ENCODE measurements around the gene MAN2B2.

MAN2B2 gene

GRCh38 chr4:6526671-6527091 lies 48.3 kb upstream of the MAN2B2 start:
- Histone ChIP-seq H3K79me2 (ENCODE audit: low read length) (no peaks in the 10 kb centered on the region), H3K4me2 (ENCODE audit: low read depth, low read length) (no peak overlapping the region), H3K27me3 (replicated peaks; ENCODE audit: insufficient read depth, low read length) (peaks cover 93% of the 10 kb centered on the region), H3K4me1 (ENCODE audit: low read length) (no peaks in the 10 kb centered on the region), H2AFZ (ENCODE audit: low read length) (no peak overlapping the region), H3K9me3 (replicated peaks; ENCODE audit: insufficient read depth, low read length) (no peaks in the 10 kb centered on the region), H3K9me2 (replicated peaks; ENCODE audit: insufficient read depth, low read length) (no peaks in the 10 kb centered on the region), H3F3A (ENCODE audit: insufficient read depth, low read length) (no peaks in the 10 kb centered on the region), H3K4me3 (ENCODE audit: low read length) (no peak overlapping the region), H4K20me1 (ENCODE audit: insufficient read depth, low read length) (no peaks in the 10 kb centered on the region), H3K27ac (ENCODE audit: low read length) (no peak overlapping the region), H3K36me3 (replicated peaks; ENCODE audit: insufficient read depth, low read length) (no peaks in the 10 kb centered on the region), H3K9ac (ENCODE audit: low read length) (no peak overlapping the region)
- DNase-seq, result no peak
- TF ChIP-seq CTCF (IDR thresholded peaks at IDR 0.05; ENCODE audit: low read length), result no peak
- no peak for TF ChIP-seq EZH2 (optimal IDR thresholded peaks at IDR 0.05; ENCODE audit: low read depth, low read length)
- no peak for TF ChIP-seq EZH2phosphoT487 (IDR thresholded peaks at IDR 0.05; ENCODE audit: low read length)

GRCh38 chr4:6527259-6527658 lies 47.7 kb upstream of the MAN2B2 start:
- H4K20me1 ChIP-seq (ENCODE audit: insufficient read depth, low read length), result no peaks in the 10 kb centered on the region
- H3F3A ChIP-seq (ENCODE audit: insufficient read depth, low read length), result no peaks in the 10 kb centered on the region
- H3K9me3 ChIP-seq (replicated peaks; ENCODE audit: insufficient read depth, low read length), result no peaks in the 10 kb centered on the region
- no peak for TF ChIP-seq CTCF (IDR thresholded peaks at IDR 0.05; ENCODE audit: low read length)
- no peak for TF ChIP-seq EZH2phosphoT487 (IDR thresholded peaks at IDR 0.05; ENCODE audit: low read length)
- no peak for TF ChIP-seq EZH2 (optimal IDR thresholded peaks at IDR 0.05; ENCODE audit: low read depth, low read length)
- H3K4me1 ChIP-seq (ENCODE audit: low read length), result no peaks in the 10 kb centered on the region
- no peak overlapping the region for H3K9ac ChIP-seq (ENCODE audit: low read length)
- H3K79me2 ChIP-seq (ENCODE audit: low read length), result no peaks in the 10 kb centered on the region
- DNase-seq, result no peak
- no peak overlapping the region for H3K27ac ChIP-seq (ENCODE audit: low read length)
- H3K9me2 ChIP-seq (replicated peaks; ENCODE audit: insufficient read depth, low read length), result no peaks in the 10 kb centered on the region
- H2AFZ ChIP-seq (ENCODE audit: low read length), result no peak overlapping the region
- H3K27me3 ChIP-seq (replicated peaks; ENCODE audit: insufficient read depth, low read length), result peaks cover 93% of the 10 kb centered on the region
- H3K36me3 ChIP-seq (replicated peaks; ENCODE audit: insufficient read depth, low read length), result no peaks in the 10 kb centered on the region
- H3K4me3 ChIP-seq (ENCODE audit: low read length), result no peak overlapping the region
- H3K4me2 ChIP-seq (ENCODE audit: low read depth, low read length), result no peak overlapping the region

- Histone ChIP-seq H3K27me3 (replicated peaks; ENCODE audit: insufficient read depth, low read length) (peaks cover 93% of the 10 kb centered on the region), H3K79me2 (ENCODE audit: low read length) (no peaks in the 10 kb centered on the region), H3K36me3 (replicated peaks; ENCODE audit: insufficient read depth, low read length) (no peaks in the 10 kb centered on the region), H3K9ac (ENCODE audit: low read length) (no peak overlapping the region), H3K9me3 (replicated peaks; ENCODE audit: insufficient read depth, low read length) (no peaks in the 10 kb centered on the region), H3K4me1 (ENCODE audit: low read length) (no peaks in the 10 kb centered on the region), H3F3A (ENCODE audit: insufficient read depth, low read length) (no peaks in the 10 kb centered on the region), H3K9me2 (replicated peaks; ENCODE audit: insufficient read depth, low read length) (no peaks in the 10 kb centered on the region), H4K20me1 (ENCODE audit: insufficient read depth, low read length) (no peaks in the 10 kb centered on the region), H2AFZ (ENCODE audit: low read length) (no peak overlapping the region), H3K27ac (ENCODE audit: low read length) (no peak overlapping the region), H3K4me3 (ENCODE audit: low read length) (no peak overlapping the region), H3K4me2 (ENCODE audit: low read depth, low read length) (no peak overlapping the region)
- TF ChIP-seq CTCF (IDR thresholded peaks at IDR 0.05; ENCODE audit: low read length) (no peak), EZH2phosphoT487 (IDR thresholded peaks at IDR 0.05; ENCODE audit: low read length) (no peak), EZH2 (optimal IDR thresholded peaks at IDR 0.05; ENCODE audit: low read depth, low read length) (no peak)
- DNase-seq, result no peak
Observed at GRCh38 chr4:6527683-6528595, 47.0 kb upstream of the MAN2B2 start.

Data from MM.1S (cell line).